LNCaP clone FGC (cell line): ENCODE results near the gene CTTN.

Experiments used
- DNase-seq: peaks from one replicate; pipeline ENCODE4 v3.0.0-alpha.2; 2011; ENCODE audit warnings: low read depth
- H3K4me3 ChIP-seq: 2 replicates; pipeline ENCODE4 v1.5.1; 2011; ENCODE audit warnings: mild to moderate bottlenecking, low read depth, low read length, control low read depth
- TF ChIP-seq, protein P1 (sequence below): IDR thresholded peaks from 2 replicates; pipeline ENCODE4 v1.5.1; 2012; ENCODE audit warnings: mild to moderate bottlenecking; ENCODE audit not compliant: control insufficient read depth, insufficient read depth; ENCODE audit errors: extremely low read depth

The CTTN gene

DNA sequence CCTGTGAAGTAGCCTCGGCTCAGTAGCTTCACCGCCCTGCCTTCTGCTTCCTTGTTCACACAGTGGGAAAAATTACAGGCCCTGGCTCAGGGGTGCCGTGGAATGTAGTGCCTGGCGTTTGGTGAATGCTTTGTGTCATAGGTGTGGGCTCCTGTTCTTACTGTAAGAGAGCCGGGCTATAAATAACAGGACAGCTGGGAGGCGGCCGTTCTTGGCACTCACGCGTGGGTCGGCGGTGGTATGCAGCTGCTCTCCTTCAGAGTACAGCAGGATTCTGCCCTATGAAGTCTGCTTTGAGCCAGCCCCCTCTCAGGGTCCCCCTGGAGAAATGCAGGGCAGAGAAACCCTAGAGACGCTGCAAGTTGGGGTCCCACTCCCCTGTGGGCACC is 84.2 kb downstream of the CTTN start:
- TF ChIP-seq, protein P1, sequence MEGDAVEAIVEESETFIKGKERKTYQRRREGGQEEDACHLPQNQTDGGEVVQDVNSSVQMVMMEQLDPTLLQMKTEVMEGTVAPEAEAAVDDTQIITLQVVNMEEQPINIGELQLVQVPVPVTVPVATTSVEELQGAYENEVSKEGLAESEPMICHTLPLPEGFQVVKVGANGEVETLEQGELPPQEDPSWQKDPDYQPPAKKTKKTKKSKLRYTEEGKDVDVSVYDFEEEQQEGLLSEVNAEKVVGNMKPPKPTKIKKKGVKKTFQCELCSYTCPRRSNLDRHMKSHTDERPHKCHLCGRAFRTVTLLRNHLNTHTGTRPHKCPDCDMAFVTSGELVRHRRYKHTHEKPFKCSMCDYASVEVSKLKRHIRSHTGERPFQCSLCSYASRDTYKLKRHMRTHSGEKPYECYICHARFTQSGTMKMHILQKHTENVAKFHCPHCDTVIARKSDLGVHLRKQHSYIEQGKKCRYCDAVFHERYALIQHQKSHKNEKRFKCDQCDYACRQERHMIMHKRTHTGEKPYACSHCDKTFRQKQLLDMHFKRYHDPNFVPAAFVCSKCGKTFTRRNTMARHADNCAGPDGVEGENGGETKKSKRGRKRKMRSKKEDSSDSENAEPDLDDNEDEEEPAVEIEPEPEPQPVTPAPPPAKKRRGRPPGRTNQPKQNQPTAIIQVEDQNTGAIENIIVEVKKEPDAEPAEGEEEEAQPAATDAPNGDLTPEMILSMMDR = no peak
- no peak for DNase-seq
- H3K4me3 ChIP-seq = no peak overlapping the region

DNA sequence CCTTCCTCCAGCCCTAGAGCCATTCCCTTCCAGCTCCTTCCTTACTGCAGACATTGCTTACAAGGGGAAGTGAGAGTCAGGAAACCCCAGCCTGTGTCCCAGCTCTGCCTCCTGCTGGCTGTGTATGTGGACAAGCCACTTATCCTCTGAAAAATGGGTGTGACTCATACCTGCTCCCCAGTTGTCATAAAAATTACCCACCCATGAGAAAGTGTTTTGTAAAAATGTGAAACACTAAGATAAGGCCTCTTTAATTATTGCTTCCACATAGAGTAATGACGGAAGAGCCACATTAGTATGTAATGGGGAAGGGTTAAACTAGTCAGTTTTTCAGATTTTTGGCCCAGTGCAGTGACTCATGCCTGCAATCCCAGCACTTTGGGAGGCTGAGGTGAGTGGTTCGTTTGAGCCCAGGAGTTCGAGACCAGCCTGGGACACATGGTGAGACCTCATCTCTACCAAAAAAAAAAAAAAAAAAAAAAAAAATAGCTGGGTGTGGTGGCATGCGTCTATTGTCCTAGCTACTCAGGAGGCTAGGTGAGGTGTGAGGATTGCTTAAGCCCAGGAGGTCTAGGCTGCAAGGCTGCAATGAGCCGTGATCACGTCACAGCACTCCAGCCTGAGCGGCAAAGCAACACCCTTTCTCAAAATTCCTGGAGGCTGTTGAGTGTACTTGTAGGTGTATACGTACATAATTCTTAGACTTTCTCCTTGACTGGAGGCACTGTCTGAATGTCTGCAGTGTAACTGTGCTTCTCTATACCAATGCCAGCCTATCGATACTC is 84.9 kb downstream of the CTTN start:
- no peak overlapping the region for H3K4me3 ChIP-seq
- TF ChIP-seq, protein P1 = peak; percentile 34
- DNase-seq = no peak

DNA sequence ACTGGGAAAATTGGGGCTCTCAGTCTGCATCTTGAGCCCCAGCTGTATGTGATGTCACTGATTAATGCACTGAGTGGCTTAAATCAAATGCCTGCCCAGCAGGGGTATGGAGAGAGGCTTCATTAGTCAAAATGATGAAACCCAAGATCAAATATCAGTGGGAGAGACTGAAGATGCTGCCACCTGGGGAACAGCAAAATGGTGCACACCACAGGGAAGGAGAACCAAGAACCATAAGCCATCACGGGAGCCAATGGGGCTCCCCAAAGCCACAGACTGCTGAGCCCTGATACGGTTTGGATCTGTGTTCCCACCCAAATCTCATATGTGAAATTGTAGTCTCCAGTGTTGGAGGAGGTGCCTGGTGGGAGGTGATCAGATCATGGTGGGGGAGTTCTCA is 85.6 kb downstream of the CTTN start:
- no peak for DNase-seq
- no peak overlapping the region for H3K4me3 ChIP-seq
- TF ChIP-seq, protein P1 = no peak

DNA sequence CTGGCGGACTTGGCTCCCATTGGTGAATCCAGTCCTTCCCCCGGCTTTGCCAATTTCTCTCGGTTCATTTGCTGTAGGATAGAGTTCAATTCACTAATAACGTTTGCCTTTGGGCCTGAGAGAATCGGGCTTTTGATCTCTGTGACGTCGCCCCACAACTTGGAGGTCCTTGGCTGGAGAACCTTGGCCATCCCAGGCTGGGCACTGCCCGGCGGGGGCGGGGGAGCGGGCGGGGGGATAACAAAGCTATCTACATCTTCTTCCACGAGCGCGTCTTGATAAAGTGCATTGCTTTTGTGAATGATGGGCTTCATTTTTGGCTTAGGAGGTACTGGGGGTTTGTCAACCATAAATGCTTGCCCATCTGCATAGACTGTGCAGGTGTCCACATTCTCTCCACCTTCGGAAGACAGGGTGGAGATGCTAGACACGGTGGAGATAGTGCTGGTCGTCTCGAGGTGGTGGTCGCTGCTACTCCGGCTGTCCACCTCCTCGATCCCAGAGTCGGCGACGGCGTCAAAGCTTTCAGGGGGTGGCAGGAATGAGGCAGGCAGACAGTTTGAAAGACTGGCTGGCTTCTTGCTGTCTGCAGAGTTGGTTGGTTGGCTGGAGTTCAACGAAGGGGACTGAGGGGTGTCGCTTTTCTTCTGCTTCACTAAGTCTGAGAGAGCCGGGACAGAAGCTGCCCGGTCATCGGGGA is 87.1 kb downstream of the CTTN start:
- TF ChIP-seq, protein P1 = no peak
- DNase-seq = no peak
- H3K4me3 ChIP-seq = no peak overlapping the region

DNA sequence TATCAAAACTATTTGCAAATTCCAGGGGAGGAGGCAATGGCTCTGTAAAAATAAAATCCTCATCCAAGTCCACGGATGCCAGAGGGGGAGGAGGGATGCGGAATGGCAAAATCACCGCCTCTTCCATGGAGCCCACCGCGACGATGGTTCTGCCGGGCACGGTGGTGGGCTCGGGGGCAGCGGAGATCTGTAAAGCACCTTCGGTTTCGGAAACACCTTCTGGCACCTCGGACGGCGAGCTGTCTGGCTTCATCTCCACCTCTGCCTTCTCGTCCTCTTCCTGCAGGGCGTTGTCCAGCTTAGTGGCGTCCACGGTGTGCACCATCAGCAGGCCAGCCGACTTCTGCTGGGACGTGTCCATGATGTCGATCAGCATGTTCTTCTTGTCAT is 87.7 kb downstream of the CTTN start:
- DNase-seq = no peak
- TF ChIP-seq, protein P1 = no peak
- H3K4me3 ChIP-seq = no peak overlapping the region
